ENCODE results near the gene PLCXD1. TPM values are rescaled to one million over a fixed set of nuclear protein-coding genes. Genes with fewer than 3 reads are reported as not detected.
"Not testable (repeated sequence)": the region's sequence is repeated elsewhere in the genome, so short reads cannot be mapped to it uniquely, and the experiment has no call there.

Gene PLCXD1
- total RNA-seq, 2 experiments from 2014 or later, result 57.3 to 61.2 TPM

DNA sequence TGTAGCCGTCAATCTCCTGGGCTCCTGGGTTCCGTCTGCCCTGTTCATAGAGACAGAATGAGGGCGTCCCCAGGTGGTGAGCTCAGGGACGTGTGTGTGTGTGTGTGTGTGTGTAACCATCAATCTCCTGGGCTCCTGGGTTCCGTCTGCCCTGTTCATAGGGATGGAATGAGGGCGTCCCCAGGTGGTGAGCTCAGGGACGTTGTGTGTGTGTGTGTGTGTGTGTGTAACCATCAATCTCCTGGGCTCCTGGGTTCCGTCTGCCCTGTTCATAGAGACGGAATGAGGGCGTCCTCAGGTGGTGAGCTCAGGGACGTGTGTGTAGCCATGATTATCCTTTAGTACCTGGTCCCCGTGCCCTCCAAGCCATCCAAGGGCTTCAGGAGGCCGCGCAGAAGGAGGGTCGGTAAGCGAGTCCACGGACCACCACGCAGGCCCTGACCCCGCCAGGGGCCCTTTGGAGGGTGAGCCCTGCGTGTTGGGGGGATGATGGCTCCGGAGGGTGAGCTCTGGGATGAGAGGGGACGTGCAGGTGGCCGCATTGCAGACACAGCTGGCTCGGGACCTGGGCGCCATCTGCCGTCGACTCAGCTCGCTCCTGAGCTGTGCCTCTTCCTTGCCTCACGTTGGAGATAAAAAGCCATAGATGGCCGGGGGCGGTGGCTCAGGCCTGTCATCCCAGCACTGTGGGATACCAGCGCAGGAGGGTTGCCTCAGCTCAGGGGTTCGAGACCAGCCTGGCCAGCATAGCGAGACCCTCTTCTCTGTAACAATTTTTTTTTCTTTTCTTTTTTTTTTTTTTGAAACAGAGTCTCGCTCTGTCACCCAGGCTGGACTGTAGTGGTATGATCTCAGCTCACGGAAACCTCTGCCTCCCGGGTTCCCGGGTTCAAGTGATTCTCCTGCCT is 42.8 kb downstream of the PLCXD1 start:
- POLR2A ChIA-PET, result no interaction called here

DNA sequence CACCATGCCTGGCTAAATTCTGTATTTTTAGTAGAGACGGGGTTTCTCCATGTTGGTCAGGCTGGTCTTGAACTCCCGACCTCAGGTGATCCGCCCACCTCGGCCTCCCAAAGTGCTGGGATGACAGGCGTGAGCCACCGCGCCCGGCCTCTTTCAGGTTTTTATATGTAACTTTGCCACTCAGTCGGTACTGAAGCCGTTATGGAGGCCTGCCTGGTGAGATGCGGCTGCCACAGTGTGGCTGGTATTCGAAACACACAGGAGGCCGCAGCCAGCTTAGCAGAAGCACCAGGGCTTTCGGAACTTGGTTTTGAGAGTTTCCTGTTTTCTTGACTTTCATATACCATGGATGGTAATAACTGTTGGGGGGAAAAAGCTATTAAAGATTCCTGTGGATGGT is 43.5 kb downstream of the PLCXD1 start:
- Mint-ChIP-seq H3K27ac (peak overlapping the region; percentile 75), H3K4me1 (peaks cover 21% of the 10 kb centered on the region), H3K4me3 (peak overlapping the region; percentile 60)
- DNase-seq, POLR2A ChIA-PET, H3K27me3 Mint-ChIP-seq, H3K9me3 Mint-ChIP-seq, H3K36me3 Mint-ChIP-seq: not testable (repeated sequence)
- peak; percentile 40 for ATAC-seq (ENCODE audit: low read depth)

More for the DNA sequence above, 42.8 kb downstream of the PLCXD1 start:
- DNase-seq, result peak; percentile 69
- Mint-ChIP-seq H3K36me3 (no peaks in the 10 kb centered on the region), H3K4me1 (peaks cover 21% of the 10 kb centered on the region), H3K27ac (peak overlapping the region; percentile 75), H3K9me3 (no peaks in the 10 kb centered on the region), H3K4me3 (peak overlapping the region; percentile 67), H3K27me3 (no peaks in the 10 kb centered on the region)
- peak; percentile 29 for ATAC-seq (ENCODE audit: low read depth)

DNA sequence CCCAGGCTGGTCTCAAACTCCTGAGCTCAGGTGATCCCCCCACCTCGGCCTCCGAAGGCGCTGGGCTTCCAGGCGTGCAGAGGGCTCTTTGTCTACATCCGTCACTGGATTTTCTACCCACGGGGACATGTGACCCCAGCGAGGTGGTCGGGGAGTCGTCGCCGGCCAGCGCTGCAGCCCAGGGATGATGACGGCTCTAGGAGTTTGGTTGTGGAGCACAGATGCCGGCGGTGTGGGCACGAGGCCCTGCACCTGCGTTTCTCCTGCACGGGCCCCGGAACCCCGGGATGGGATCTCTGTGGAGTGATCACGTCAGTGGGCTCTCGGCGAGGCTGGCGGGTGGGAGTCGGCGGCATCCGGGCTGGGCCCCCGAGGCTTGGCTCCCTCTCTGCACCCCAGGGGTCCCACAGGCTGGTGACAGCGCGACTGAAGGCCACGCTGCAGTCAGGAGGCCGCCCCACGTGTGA is 46.5 kb downstream of the PLCXD1 start:
- DNase-seq (no peak), ATAC-seq (ENCODE audit: low read depth) (no peak)
- H3K27ac Mint-ChIP-seq, result no peak overlapping the region
- no peak overlapping the region for H3K4me3 Mint-ChIP-seq
- POLR2A ChIA-PET, result no interaction called here
- no peaks in the 10 kb centered on the region for H3K36me3 Mint-ChIP-seq
- no peaks in the 10 kb centered on the region for H3K27me3 Mint-ChIP-seq
- no peaks in the 10 kb centered on the region for H3K9me3 Mint-ChIP-seq
- peaks cover 14% of the 10 kb centered on the region for H3K4me1 Mint-ChIP-seq

DNA sequence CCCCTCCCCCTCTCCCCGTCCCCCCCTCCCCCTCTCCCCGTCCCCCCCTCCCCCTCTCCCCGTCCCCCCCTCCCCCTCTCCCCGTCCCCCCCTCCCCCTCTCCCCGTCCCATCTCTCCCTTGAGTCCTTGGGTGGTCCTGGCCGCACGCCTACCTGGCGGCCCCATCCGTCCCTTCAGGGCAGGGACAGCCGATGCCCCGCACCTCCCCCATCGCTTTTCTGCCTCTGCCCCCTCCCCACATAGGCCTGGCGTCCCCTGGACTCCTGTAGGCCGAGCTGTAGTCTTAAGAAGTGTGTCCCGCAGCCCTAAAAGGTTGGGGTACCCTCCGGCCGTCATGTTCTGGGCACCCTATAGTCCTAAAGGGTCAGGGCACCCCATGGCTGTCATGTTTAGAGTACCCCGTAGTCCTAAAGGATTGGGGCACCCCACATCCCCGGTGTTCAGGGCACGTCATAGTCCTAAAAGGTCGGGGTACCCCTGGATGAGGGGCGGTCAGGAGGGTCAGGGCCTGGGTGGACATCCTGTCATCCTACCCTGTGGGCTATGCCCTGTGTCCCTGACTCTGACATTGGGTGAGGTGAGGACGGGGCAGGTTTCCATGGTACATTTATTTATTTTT is 48.2 kb downstream of the PLCXD1 start:
- POLR2A ChIA-PET, result no interaction called here
- no peak for ATAC-seq (ENCODE audit: low read depth)
- H3K27ac Mint-ChIP-seq, result peak overlapping the region; percentile 45
- DNase-seq, result no peak
- no peaks in the 10 kb centered on the region for H3K9me3 Mint-ChIP-seq
- no peak overlapping the region for H3K4me3 Mint-ChIP-seq
- no peaks in the 10 kb centered on the region for H3K36me3 Mint-ChIP-seq
- peaks cover 4% of the 10 kb centered on the region for H3K4me1 Mint-ChIP-seq
- H3K27me3 Mint-ChIP-seq, result no peaks in the 10 kb centered on the region

DNA sequence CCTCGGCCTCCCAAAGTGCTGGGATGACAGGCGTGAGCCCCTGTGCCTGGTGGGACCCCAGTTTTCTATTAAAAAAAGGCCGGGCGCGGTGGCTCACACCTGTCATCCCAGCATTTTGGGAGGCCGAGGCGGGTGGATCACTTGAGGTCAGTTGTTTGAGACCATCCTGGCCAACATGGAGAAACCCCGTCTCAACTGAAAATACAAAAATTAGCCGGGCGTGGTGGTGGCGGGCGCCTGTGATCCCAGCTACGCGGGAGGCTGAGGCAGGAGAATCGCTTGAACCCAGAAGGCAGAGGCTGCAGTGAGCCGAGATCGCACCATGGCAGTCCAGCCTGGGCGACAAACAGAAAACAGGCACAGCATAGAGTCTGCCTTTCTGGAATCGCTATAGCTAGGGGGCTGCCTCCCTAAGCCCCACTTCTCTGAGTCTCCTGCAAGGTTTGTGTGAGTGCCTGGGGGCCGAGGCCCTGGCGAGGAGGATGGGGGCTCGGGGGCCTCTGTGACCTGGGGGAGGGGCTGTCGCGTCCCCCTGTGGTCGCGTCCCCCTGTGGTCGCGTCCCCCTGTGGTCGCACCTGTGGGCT is 49.1 kb downstream of the PLCXD1 start:
- H3K4me3 Mint-ChIP-seq; ATAC-seq (ENCODE audit: low read depth); H3K27me3 Mint-ChIP-seq; POLR2A ChIA-PET; H3K36me3 Mint-ChIP-seq; DNase-seq; H3K4me1 Mint-ChIP-seq; H3K27ac Mint-ChIP-seq; H3K9me3 Mint-ChIP-seq: not testable (repeated sequence)

DNA sequence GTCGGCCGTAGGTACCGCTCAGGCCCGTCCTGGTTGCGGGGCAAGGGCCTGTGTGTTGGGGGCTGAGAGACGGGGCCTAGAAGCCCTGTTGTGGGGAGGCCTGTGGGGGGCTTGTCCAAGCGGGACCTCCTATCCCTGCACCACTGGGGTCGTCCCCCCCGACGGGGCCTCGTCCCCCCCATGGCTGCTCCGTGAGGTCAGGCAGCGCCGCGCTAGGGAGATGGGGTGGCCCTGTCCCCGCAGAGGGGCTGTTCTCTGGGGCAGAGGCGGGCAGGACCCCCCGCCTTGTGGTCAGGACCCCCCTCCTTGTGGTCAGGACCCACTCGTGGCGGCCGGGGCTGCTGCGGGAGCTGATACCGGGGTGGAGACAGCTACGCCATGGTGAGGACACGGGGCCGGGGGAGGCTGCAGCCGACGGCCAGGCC is 49.6 kb downstream of the PLCXD1 start:
- ATAC-seq (ENCODE audit: low read depth), result no peak
- no peak for DNase-seq
- no peaks in the 10 kb centered on the region for H3K36me3 Mint-ChIP-seq
- H3K27ac Mint-ChIP-seq, result no peak overlapping the region
- no peak overlapping the region for H3K4me3 Mint-ChIP-seq
- POLR2A ChIA-PET, result no interaction called here
- no peaks in the 10 kb centered on the region for H3K4me1 Mint-ChIP-seq
- H3K27me3 Mint-ChIP-seq, result no peaks in the 10 kb centered on the region
- no peaks in the 10 kb centered on the region for H3K9me3 Mint-ChIP-seq

DNA sequence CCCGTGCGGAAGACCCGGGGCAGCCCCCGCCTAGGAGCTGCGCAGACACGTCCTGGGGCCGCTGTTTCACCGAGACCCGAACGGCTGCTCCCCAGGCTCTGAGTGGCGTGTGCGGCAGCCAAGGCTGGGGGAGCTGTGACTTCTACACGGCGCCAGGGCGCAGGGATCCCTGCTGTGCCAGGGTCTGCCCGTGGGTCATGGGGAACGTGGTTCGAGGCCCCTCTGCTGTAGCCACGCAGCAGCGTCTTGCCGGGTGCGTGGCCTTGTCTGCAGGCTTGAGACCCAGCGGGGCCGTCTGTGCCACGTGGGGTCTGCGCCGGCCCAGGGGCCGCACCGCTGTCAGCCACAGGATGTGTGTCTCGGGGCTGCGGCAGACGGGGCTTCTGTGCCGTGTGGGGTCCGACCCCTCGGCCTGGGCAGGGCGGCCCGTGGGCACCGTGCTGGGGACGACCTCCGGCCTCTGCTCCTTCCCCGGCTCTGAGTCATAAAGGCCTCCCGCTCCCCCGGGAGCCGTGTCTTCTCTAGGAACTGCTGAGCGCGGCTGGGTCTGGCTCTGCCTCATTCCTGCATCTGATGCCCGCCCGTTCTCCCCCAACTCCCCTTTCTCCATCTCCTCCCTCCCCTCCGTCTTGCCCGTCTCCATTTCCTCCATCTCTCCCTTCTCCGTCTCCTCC is 50.1 kb downstream of the PLCXD1 start:
- POLR2A ChIA-PET, result no interaction called here
- H3K4me1 Mint-ChIP-seq, result no peaks in the 10 kb centered on the region
- H3K27ac Mint-ChIP-seq, result no peak overlapping the region
- H3K4me3 Mint-ChIP-seq, result no peak overlapping the region
- H3K36me3 Mint-ChIP-seq, result peaks cover 3% of the 10 kb centered on the region
- ATAC-seq (ENCODE audit: low read depth), result peak; percentile 43
- H3K9me3 Mint-ChIP-seq, result no peaks in the 10 kb centered on the region
- DNase-seq, result no peak
- no peaks in the 10 kb centered on the region for H3K27me3 Mint-ChIP-seq

DNA sequence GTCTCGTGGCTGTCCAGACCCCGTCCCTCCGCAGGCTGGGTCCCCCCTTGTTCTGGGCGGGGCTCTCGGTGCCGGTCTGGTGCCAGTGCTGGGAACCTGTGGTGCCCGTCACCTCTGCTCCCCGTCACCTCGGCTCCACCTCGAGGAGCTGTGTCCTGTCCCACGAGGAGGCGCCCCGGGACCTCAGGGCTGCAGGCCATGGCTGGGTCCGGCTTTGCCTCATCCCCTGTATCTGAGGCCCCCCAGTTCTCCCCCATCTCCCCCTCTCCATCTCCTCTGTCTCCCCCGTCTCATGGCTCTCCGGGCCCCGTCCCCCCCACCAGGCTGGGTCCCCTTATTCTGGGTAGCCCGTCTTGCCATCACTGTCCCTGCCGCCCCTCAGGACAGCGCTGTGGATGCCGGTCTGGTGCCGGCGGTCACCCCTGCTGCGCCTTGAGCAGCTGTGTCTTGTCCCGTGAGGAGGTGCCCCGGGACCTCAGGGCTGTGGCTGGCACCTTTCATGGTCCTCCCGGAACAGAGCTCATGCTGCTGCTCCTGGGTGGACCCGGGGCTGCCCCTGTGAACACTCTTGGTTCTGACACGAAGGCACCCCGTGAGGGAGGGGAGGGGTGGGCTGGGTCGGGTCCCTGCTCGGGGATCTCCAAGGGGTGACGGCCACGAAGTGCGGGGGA is 50.8 kb downstream of the PLCXD1 start:
- H3K36me3 Mint-ChIP-seq, result peaks cover 7% of the 10 kb centered on the region
- no peak overlapping the region for H3K4me3 Mint-ChIP-seq
- no peaks in the 10 kb centered on the region for H3K4me1 Mint-ChIP-seq
- POLR2A ChIA-PET, result no interaction called here
- DNase-seq (no peak), ATAC-seq (ENCODE audit: low read depth) (no peak)
- no peak overlapping the region for H3K27ac Mint-ChIP-seq
- no peaks in the 10 kb centered on the region for H3K9me3 Mint-ChIP-seq
- H3K27me3 Mint-ChIP-seq, result no peaks in the 10 kb centered on the region

DNA sequence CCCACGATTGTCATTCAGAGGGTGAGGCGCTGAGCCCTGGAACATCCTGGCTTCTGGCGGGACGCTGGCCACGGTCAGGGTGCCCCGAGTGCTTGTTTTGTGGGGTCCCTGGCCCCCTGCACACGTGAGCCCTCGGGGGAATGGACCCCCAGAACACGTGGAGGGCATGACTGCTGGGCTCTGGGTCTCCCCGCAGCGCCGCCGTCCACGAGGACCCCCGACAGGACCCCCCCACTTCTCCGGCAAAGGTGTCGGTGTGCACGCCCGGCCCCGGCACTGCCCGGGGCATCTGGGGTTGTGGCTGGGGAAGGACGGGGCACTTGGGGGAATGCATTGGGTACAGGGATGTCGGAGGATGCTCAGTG is 51.3 kb downstream of the PLCXD1 start:
- no peak for DNase-seq
- Mint-ChIP-seq H3K4me3 (no peak overlapping the region), H3K27me3 (no peaks in the 10 kb centered on the region), H3K36me3 (peaks cover 11% of the 10 kb centered on the region), H3K27ac (no peak overlapping the region), H3K4me1 (no peaks in the 10 kb centered on the region), H3K9me3 (no peaks in the 10 kb centered on the region)
- POLR2A ChIA-PET, result no interaction called here
- ATAC-seq (ENCODE audit: low read depth), result no peak

DNA sequence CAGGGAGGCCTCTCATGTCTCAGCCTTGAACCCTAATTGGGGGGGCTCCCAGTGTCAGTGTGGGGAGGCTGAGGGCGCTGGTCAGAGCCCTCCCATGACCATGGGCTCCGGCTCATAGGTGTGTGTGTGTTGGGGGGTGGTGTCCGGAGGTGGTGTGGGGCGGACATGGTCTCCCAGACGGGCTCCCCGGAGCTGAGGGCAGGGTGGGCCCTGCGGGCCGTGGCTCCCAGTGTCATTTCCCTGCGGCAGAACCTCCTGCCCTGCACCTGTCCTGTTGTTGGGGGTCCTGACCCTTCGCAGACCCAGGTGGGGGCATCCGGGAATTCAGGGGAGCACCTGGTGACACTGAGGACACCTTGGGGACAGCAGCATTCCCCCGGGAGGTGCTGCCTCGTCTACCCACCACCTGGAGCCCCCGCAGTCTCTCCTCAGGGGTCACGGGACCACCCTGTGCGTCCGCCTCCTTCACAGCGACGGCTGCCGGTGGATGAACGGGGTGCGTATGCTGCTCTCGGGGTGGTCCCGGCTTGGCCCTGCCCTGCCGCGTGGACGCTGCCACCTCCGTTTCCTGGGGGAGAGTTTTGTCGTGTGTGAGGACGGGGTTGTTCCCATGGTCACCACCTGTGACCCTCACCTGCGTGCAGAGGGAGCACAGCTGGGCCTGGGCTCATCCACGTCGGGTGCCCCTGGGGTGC is 51.9 kb downstream of the PLCXD1 start:
- POLR2A ChIA-PET, result no interaction called here
- peaks cover 17% of the 10 kb centered on the region for H3K36me3 Mint-ChIP-seq
- H3K27ac Mint-ChIP-seq, result no peak overlapping the region
- H3K27me3 Mint-ChIP-seq, result no peaks in the 10 kb centered on the region
- ATAC-seq (ENCODE audit: low read depth), result no peak
- DNase-seq, result no peak
- no peak overlapping the region for H3K4me3 Mint-ChIP-seq
- no peaks in the 10 kb centered on the region for H3K4me1 Mint-ChIP-seq
- no peaks in the 10 kb centered on the region for H3K9me3 Mint-ChIP-seq

DNA sequence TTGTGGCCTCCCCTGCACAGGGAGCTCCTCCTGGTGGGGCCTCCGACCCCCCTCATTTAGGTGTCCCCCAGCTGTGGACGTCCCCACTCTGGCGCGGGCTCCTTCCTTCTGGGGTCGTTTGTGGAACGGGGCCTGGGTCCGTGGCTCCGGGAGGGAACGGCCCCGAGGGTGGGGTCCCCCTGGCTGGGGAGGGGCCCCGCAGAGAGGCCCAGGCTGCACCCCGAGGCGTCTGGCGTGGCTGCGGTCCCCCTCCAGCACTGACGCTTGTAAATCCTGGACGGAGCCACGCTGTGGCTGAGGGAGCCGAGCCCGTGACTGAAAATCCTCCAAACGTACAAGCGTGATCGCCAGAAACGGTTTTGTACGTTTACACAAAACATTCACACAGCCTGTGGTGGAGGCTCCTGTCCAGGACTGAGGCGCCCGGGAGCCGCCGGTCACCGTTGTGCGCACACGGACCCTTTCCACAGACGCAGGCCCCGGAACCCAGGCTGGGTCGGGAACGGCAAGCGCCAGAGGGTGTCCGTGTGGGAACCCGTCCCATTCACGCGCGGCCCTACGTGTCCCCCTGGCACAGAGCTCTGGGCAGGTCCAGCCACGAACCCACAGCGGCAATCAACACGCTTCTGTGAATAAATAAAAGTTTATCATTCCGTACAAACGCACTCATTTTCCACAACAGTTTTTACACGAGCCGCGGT is 52.6 kb downstream of the PLCXD1 start:
- Mint-ChIP-seq H3K36me3 (peaks cover 23% of the 10 kb centered on the region), H3K4me1 (no peaks in the 10 kb centered on the region), H3K27me3 (no peaks in the 10 kb centered on the region), H3K4me3 (no peak overlapping the region), H3K9me3 (no peaks in the 10 kb centered on the region), H3K27ac (no peak overlapping the region)
- DNase-seq (no peak), ATAC-seq (ENCODE audit: low read depth) (no peak)
- POLR2A ChIA-PET, result no interaction called here

DNA sequence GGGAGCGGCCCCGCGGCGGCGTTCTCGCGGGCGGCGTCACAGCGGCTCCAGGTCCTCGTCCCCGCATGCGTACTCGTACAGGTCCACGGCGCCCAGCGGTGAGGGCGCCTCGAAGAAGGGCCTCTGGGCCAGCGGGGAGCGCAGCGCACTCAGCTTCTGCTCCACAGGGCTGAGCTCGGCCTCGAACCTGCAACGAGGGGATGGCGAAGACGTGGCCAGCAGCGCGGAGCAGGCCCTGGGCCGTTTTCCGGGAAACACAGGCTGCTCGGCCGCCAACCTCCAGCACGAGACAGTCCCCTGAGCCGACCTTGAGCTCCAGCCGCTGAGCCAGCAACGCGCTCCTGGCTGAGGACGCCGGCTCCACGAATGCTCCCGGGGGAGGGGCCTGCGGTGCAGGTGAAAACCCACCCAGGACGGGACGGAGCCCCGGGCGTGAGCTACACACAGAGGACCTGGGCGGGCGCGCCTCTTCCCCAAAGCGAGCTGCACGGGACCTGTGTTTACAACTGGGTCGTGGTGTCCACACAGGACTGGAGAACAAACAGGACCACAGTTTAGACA is 53.2 kb downstream of the PLCXD1 start:
- Mint-ChIP-seq H3K4me1 (no peaks in the 10 kb centered on the region), H3K27ac (no peak overlapping the region), H3K9me3 (no peaks in the 10 kb centered on the region), H3K36me3 (peaks cover 25% of the 10 kb centered on the region), H3K4me3 (no peak overlapping the region), H3K27me3 (no peaks in the 10 kb centered on the region)
- no peak for DNase-seq
- no peak for ATAC-seq (ENCODE audit: low read depth)
- POLR2A ChIA-PET, result no interaction called here
